ENCODE results near the gene TP73.
A peak's percentile ranks its signal among the peaks of the same experiment; 100 is the strongest.

The TP73 gene

DNA sequence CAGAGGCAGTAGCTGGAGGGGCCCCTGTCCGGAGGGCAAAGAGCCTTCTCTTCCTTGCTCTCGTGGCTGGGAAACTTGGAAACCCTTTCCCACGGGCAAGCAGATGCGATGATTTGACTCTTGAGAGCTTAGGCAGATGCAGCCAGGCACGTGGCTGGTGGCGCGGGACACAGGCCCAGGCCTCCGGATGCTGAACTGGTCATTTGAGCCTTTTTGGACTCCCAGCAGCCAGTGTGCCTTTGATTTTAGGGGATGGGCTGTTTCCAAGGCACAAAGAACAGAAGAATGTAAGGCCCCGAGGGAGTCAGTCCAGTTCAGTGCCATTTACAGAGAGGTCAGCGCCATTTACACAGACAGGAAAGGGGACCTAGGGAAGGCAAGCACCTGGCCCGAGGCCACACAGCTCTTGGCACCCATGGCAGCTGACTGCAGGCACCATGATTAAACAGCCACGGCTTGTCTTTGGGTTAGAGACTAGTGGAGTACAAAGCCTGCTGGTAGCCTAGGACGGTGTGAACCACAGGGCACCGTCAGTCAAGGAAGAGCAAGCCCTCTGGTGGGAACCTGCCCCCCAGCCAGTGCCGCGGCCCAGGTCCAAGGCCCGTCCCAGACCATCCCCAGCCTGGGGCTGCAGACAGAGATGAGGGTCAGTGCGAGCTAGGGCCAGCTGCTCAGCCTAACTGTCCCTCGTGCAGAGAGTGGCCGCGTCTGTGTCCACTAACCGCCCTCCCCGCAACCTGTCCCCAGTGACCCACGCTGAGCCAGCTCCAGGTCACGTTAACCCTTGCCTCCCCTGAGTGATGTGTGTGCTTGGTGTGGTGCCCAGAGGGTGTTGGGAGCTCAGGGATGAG is 79.5 kb downstream of the TP73 start:
- no peak for DNase-seq

GRCh38 chr1:3732434-3733093 is 80.2 kb downstream of the TP73 start:
- no peak for DNase-seq

- DNase-seq: no peak
Measured at GRCh38 chr1:3733094-3733882, 81.0 kb downstream of the TP73 start.

DNA sequence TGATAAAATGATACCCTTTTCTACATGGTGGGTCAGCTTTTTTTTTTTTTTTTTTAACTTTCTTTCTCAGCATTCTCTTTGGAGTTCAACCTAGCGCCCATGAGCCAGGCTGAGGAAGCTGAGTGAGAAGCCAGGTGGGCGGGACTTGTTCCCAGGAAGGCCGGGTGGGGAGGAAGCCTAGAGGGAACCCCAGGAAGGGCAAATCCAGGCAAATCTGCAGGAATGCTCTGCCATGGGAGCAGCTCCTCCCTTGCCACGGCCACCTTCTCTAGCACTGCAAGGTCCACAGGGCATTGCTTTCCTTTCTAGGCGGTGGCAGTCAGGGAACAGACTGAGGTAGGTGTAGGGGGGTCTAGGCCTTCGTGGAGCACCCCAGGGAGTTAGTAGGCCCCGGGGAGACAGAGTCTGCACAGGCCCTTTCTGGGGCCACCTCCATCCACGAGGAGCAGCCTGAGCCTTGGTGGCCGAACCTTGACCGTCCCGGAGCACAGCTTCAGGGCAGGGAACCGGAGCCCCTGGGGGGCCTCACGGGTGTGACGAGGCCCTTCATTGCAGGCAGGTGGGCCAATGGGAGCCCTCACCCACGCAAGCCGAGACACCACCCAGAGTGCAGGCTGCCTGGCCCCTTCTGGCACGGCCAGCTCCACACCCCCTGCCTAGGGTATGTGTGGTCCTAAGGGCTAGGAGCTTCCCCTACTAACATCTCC is 81.7 kb downstream of the TP73 start:
- no peak for DNase-seq

DNA sequence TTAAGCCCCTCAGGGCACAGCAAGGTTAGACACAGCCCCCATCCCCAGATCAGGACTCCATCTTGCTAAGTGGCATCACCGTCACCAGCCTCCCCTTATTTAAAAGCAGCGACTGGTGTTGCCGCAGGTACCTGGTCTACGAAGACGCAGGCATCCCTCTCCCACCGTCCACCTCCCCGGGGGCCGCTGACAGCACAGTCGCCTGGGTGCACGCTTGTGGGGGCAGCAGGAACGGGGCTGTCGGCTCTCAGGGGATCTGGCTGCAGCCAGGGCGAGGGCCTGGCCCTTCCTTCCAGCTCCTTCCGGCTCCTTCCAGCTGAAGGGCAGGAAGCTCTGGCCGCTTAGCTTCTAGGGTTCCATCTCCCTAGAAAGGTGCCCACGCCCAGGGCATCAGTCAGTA is 82.3 kb downstream of the TP73 start:
- no peak for DNase-seq

DNA sequence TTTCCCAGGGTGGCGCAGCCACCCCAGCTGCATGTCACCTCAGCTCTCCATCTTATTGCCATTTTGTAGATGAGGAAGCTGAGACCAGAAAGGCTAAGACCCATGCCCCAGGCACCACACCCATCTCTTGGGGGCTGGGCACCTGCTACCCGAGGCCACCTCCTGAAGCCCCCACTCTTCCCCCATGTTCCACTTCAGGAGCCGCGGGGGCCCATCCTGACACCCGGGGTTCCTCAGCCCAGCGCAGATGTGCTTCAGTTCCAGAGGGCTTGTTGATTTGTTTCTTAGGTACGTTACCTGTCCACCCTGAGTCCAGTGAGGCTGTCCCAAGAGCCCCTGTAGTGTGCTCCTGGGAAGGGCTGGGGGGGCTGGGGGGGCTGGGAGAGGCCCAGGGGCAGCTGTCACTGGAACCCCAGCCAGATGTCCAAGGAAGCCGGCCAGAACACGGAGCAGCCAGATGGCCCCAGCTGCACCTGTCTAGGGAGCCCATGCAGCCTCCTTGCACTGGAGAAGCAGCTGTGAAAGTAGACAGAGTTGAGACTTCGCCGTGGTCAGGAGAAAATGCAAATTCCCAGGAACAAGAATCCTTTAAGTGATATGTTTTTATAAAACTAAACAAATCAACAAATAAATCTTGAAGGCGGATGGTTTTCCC is 82.8 kb downstream of the TP73 start:
- DNase-seq: no peak

- no peak for DNase-seq
Measured at GRCh38 chr1:3735688-3736087, 83.4 kb downstream of the TP73 start.

DNA sequence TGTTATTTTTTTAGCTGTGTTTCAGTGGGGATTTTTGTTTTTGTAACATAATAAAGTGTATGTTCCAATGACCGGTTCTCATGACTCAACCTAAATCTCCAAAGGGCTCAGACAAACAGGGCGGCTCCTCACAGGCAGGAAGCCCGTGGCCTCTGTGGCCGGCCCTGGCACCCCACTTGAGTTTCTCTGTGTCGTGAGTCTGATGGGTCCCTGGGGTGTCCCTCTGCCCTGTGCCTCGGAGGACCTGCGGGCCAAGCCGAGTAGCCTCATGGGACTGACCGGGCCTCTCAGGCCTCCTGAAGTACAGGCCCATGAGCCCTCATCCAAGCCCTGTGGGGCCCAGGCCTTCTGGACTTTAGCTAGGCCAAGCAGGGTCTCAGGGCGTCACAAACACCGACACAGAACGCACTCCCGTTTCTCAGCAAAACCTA is 83.8 kb downstream of the TP73 start:
- no peak for DNase-seq

DNA sequence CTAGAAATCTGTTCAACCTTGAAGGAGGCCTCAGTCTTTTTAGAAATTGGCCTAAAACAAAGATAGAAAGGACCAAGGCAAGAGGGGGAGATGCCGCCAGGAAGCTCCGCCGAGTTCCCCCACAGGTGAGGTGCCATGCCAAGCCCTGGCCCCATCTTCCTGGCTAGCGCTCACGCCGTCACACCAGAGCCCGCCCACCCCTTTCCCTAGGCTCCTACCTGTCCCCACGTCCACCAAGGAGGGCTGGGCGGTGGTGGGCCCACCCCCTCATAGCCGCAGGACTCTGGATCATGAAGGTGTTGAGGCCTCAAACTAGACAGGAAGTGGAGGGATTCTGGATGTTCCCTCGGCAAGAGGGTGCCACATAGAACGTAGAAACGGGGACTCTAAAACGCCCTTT is 84.4 kb downstream of the TP73 start:
- no peak for DNase-seq

DNA sequence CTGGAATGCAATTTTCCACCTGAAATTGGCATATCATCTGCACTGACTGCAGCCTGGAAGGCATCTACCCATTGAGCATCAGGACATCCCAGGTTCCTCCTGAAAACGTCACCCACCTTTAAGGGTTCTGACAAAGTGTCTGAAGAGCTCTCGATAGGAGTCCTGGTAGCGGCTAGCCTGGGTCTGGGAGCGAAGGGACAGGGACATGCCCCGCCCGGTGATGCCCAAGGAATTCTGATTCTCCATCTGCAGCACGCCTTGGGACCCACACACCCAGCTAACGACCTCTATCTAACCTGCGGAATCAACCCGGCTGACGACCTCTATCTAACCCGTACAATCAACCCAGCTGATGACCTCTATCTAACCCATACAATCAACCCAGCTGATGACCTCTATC is 86.6 kb downstream of the TP73 start:
- no peak for DNase-seq

DNA sequence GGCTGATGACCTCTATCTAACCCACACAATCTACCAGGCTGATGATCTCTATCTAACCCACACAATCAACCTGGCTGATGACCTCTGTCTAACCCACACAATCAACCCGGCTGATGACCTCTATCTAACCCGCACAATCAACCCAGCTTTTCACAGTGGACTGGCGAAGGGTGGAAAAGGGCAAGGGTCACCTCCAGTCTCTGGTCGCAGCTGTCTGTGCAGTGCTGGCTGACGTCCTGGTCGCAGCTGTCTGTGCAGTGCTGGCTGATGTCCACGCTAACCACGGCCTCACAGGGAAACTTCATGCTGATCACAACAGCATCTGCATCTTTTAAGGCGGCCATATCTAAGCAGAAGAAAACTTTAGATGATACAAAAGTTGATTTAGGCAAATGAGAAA is 87.7 kb downstream of the TP73 start:
- DNase-seq: no peak

GRCh38 chr1:3740752-3741151 is 88.4 kb downstream of the TP73 start:
- DNase-seq: no peak

- no peak for DNase-seq
Measured at GRCh38 chr1:3741566-3742438, 89.5 kb downstream of the TP73 start.

- no peak for DNase-seq
Measured at GRCh38 chr1:3742439-3743298, 90.4 kb downstream of the TP73 start.

DNA sequence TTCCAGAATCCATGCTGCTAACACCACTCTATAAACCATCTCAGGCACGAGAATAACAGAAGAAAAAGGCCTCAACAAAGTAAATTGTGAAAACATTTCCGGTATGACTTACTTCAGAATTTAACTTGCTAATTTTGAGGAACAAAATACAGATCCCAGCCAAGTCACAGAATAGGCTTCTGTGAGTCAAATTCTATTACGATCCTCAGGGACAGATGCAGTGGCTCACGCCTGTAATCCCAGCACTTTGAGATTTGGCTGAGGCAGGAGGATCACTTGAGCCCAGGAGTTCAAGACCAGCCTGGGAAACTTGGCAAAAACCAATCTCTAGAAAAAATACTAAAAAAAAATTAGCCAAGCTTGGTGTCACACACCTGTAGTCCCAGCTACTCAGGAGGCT is 91.1 kb downstream of the TP73 start:
- DNase-seq: peak in 1 of 2 experiments; percentile 1

DNA sequence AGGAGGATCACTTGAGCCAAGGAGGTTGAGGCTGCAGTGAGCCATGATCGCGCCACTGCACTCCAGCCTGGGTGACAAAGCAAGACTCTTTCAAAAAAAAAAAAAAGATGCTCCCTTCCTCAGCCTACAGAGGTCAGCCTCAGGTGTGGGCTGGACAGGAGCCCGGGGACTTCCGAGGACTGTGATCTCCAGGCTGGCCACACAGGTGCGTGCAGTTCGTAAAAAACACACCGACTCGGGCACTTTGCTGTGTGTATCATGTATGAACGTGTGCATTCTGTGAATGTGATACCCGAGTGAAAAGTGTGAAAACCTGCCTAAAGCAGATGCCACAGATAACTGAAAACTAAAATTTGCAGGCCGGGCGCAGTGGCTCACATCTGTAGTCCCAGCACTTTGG is 91.5 kb downstream of the TP73 start:
- no peak for DNase-seq

DNA sequence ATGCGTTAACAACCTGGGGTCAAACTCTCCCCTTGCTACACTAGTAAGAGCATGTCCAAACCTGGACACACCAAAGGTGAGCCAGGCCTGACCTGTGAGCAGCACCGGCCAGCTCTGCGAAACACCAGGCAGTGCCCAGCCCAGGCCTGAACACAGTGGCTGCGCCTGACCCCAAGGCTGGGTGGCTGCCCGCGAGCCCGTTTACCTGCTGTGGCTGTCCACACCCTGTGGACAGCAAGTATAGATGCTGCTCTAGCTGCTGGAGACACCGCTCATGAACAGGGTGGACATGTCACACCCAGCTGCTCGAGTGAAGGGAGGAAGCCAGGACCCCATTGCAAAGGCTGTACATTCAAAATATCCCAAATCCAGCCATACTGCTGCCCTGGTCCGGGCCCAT is 92.3 kb downstream of the TP73 start:
- no peak for DNase-seq

DNA sequence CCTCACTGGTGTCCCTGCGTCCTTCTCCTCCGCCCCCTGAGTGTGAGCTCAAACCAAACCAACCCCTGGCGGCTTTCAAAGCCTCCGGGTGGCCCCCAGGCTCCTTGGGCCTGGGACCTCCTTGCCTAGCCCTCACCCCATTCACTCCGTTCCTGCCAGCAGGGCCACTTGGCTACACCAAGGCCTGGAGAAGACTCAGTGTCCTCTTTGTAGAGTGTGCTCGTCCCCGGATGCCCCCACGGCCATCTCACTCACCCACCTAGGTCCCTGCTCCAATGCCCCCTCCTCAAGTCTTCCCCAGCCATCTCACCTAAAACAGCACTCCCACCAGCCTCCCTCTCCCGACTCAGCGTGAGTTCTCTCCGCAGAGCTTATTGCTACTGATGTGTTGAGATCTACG is 92.8 kb downstream of the TP73 start:
- DNase-seq: no peak

GRCh38 chr1:3745590-3746381 is 93.5 kb downstream of the TP73 start:
- no peak for DNase-seq

DNA sequence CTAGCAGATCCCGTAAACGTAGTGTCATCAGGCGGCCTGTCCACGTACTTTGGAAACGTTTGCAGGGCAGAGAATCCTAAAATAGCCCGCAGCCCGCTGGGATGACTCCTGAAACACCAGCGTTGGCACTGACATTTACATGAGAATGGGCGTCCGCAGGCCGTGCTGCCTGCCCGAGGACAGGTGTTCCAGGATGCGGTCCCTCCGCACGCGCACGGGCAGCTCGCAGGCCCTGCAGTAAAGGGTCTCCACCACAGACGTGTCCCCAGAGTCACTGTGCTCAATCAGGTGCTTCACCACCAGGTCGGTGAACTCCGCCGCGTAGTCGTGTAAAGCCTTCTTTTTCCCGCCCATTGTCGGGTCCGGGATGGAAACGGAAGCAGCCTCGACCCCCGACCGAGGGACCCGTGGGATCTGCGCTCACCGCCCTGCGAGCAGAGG is 94.1 kb downstream of the TP73 start:
- DNase-seq: no peak

All from Kasumi-1 (cell line).